GM21367 (cell line): ENCODE data around the gene SETX.

Experiments
- ATAC-seq: cut with Tn5 transposase; IDR thresholded peaks from one replicate; pipeline ENCODE4 v1.9.1; 2021; ENCODE audit not compliant: unreplicated experiment

Gene SETX

DNA sequence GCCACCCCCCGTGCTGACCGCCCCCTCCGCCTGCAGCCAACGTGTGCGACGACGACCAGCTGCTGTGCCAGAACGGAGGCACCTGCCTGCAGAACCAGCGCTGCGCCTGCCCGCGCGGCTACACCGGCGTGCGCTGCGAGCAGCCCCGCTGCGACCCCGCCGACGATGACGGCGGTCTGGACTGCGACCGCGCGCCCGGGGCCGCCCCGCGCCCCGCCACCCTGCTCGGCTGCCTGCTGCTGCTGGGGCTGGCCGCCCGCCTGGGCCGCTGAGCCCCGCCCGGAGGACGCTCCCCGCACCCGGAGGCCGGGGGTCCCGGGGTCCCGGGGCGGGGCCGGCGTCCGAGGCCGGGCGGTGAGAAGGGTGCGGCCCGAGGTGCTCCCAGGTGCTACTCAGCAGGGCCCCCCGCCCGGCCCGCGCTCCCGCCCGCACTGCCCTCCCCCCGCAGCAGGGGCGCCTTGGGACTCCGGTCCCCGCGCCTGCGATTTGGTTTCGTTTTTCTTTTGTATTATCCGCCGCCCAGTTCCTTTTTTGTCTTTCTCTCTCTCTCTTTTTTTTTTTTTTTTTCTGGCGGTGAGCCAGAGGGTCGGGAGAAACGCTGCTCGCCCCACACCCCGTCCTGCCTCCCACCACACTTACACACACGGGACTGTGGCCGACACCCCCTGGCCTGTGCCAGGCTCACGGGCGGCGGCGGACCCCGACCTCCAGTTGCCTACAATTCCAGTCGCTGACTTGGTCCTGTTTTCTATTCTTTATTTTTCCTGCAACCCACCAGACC is 112.8 kb downstream of the SETX start:
- no peak for ATAC-seq

DNA sequence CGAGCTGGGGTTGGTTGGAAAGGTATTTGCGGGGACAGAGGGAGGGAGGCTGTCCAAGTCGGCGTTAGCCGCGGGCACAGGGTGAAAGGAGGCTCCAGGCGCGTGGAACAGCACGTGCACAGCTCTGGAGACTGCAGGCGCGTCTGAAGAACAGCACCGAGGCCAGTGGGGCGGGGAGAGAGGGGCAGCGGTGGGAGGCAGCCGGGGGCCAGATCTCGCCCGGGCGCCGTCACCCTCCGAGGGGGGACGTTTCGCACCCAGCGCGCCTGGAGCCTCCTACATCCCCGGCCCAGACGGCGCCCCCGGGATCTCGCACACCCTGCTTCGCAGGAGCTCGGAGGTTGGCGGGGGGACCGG is 113.3 kb downstream of the SETX start:
- ATAC-seq, result no peak

DNA sequence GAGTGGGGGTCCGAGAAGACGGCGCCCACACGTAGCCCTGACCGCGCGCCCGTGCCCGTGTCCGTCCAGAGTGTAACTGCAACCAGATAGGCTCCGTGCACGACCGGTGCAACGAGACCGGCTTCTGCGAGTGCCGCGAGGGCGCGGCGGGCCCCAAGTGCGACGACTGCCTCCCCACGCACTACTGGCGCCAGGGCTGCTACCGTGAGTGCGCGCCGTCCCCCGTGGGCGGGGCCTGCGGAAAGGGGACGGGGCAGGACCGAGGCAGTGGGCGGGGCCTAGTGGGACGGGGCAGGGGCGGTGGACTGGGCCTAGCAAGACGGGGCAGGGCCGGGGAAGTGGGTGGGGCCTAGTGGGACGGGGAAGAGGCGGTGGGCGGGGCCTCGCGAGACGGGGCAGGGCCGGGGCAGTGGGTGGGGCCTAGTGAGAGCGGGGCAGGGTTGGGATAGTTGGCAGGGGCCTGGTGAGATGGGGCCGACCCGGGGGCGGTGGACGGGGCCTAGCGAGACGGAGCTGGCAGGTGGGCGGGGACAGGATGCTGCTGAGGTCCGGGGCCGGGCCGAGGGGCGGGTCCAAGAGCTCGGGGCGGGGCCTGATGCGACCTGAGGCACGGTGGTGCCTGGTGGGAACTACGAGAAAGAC is 113.8 kb downstream of the SETX start:
- ATAC-seq, result peak; percentile 55

DNA sequence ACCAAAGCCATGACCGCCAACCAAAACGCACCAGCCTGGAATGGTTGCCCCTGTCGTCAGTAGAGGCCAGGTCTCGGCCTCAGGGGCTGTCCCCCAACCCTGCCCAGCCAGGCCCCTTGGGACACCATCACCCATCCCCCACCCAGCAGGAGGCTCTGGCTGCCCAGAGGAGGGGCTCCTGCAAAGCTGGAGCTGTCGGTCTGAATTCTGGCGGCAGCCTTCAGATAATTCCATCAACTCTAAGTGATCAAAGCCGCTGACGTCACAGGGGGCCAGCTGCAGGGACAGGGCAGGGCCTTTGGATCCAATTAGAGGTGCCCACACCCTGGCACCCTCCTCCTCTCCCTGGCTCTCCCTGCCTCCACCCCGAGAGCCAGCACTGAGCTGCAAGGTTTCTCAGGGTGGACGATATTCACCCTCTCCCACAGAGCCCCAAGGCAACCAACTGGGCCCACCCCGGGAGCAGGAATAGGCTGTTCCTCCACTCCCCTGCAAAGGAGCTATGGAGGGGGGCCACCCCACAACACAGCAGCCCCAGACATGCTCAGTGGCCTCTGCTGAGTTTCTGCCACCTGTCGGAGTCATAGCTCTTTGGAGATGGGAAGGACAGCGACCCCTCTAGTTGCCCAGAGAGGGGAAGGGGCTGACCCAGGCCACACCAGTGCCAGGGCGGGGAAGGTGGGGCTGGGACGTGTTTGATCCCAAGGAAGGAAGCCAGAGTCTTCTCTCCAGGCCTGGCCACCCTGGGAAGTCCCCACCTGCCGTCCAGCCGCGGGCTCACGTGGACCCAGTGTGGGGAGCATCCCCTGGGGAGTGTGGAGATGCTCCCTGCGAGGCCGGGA is 114.6 kb downstream of the SETX start:
- no peak for ATAC-seq

DNA sequence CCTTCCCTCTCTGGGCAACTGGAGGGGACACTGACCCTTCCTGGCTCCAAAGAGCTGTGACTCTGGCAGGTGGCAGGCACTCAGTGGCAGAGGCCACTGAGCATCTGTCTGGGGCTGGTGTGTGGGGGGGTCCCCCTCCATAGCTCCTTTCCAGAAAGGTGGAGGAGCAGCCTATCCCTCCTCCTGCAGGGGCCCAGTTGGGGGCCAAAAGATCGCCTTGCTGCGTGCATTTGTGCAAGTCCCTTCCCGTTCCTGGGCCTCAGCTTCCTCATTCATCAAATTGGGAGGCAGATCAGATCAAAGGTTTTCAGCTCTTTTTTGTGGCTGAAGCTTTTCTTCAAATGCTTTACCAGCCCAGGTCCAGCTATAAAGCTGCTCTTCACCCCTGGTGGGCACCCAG is 115.3 kb downstream of the SETX start:
- ATAC-seq, result no peak

DNA sequence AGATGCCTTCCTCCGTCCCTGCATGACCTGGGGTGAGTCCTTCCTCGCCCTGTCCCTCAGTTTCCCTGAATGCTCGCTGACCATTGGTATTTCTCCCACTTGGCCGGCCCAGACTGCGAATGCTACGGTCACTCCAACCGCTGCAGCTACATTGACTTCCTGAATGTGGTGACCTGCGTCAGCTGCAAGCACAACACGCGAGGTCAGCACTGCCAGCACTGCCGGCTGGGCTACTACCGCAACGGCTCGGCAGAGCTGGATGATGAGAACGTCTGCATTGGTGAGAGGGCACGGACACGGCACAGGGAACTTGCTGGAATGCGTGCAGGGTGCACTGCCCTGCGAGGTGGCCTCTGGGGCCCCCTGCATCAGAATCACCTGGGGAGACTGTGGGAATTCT is 115.8 kb downstream of the SETX start:
- no peak for ATAC-seq

DNA sequence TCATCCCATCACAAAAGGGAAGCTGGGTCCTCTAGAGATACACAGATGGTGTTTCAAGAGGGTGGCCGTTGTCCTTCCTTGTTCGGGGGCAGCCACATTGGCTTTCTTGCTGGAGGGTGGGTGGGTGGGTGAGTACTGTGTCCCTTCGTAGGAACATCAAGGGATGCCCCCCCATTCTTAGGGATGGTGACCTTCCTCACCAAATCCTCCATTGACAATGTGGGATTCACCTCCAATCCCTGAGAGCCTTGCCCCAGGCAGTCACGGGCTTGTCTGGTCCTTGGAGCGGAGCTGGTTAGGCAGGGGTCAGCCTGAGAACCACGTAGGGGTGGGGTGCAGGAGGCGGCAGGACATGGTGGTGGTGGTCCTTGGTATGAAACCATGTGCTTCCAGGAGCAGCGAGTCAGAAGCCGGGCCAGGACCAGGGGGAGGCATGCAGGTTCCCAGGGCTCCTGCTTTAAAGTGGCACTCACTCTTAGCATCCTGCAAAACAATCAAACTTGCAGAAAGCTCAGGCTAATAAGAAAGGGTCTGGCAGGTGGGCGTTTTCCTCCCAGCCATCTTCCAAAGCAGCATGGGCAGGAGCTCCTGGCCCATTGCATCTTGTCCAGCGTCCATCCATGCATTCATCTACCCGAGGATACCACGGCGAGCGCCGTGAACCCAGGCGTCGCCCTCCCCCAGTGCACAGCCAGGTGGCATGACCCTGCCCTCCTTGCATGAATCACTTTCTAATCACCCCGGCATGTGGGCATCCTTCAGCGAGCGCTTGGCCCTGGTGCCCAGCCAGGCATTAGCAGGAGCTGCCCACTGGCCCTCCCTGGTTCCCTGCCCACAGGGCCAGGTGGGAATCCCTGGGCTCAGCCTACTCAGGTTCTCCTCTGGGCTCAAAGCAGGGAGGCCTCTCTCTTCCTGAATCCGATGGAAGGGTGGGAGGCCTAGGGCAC is 116.5 kb downstream of the SETX start:
- ATAC-seq, result no peak

DNA sequence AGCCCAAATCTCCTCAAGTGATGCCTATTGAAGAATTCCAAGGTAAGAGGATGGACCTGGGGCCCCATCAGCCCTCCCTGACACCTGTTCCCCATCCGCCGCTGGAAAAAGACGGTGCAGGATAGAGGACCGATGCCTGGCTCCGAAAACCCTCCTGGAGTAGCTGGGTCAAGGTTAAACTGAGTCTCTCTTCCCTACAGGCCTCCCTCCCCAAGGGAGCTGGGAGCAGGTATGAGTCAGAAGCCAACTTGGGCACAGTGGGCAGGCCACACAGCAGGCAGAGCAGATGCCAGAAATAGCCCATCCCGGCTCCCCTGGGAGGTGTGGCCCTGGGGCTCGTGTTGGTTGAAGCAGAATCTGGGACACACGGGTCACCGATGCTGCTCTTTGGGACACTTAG is 117.3 kb downstream of the SETX start:
- ATAC-seq, result no peak

DNA sequence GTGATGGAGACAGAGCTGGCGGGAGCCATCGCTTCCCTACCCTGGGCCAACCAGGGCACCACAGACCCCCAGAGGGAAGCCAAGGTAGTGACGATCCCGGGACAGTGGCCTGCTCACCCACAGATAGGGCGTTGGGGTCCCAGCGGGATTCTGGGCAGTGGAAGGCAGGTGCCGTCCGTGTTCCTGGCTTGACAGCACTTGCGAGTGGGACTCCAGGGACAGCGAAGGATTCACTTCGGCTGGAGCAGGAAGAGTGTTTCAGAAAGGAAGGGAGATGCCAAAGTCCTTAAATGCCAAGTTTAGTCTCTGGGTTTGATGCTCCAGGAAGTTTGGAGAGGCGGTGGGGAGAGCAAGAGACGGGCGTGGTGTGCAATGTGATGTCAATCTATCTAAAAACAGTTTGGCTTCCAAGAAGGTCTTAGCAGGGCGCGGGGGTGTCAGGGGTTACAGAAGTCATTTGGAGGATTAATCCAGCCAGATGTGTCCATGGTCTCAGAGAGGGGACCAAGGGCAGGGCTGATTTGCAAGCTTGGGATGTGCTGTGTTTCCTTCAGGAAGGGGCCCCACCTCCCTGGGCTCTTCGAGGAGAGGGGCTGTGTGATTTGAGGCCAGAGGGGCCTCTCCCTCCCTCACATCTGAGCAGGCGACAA is 118.0 kb downstream of the SETX start:
- ATAC-seq, result no peak

DNA sequence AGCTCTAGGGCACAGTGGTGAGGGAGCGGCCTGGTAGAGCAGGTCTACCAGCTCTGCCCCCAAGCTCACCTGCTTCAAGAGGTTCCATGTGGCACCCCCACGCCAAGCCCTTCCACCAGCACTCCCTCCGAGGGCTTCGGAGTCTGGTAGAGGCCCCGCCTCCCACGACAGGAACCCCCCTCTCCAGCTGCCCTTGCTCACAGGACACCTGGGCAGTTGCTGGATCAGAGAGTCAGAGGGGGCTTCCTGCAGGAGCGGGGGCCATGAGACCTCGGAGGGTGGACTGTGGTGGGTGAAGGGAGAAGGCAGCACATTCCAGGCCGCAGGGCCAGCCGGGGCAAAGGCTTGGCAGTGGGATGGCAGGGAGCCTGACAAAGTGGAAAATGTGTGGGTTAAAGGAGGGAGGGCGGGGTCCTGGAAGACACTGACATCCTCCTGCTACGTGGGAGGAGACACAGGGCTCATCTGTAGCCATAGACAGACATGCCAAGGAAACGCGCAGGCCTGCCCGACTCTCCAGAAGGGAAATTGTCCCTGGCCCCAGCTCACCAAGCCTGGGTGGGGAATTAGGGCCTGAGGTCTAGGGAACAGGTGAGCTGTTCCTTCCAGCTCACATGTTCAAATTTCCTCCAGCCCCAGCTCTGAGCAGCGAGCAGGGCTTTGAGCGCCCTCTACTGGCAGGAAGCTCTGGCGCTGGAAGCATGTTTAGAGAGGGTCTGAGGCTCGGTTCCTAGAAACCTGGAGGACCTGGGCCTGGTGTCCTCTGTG is 118.7 kb downstream of the SETX start:
- no peak for ATAC-seq

DNA sequence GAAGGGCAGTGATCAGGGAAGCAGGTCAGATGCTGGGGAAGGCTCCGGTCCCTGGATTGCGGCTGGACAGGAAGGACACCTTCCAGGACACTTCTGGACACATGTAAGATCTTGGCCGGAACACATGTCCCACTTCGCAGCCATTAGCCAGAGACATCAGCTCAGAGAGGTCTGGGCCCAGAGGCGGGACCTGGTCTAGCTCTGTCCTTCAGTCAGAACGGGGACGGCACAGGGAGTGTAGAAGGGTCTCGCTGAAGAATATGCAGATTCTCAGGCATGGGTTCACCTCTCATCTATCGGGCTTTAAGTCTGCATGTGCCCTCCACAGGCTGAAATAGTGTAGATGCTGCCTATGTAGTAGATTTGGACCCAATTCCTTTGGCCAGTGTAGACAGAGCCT is 119.7 kb downstream of the SETX start:
- no peak for ATAC-seq

DNA sequence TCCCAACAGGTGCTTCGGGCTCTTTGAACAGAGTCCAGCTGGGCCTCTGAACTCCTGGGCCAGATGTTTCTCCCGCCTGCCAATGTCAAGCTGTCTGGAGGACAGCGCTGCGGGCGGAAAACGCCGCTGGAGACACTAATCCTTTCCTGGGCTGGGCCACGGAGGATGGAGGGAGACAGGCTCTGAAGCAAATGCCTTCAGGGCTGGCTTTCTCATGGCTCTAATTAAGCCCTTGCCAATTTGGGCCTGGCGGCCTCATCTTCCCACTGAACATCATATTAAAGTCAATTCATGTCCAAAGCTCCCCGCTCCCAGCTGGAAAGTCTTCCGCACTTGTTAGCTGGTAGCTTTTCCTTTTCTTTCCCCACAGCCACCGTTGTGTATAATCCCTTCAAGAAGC is 120.3 kb downstream of the SETX start:
- no peak for ATAC-seq

DNA sequence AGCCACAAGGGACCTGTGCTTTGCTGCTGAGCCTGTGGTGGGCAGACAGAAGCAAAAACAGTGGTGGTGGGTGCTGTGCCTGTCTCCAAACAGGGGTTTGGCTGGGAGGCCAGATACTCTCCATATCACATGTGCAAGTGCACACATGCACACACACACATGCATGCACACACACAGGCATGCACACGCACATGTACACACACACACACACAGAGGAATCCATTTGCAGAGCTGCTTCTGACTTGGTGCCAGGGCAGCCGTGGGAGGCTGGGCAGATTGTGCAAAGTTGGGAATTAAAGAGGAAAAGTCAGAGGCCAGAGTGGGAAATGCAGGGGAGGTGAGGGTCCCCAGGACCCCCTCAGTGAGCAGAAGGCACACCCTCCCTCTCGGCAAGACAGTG is 121.6 kb downstream of the SETX start:
- ATAC-seq, result no peak

DNA sequence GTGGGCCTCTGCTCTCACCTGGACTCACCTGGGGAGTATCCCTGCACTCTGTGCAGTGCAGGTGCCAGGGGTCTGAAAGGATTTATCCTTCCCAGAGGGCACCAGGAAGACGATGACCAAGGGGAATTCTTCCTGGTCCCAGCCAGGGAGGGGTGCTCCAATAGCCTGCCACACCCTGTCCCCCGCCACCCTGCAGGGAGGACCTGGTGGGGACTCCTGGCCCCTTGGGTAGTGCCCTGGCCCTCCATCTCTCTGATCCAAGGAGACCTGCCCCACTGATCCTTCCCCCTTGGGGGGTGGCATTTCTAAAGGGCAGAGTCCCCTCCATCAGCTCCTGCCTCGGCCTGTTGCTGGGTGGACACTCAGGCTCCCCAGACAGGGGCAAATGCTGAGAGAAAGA is 122.3 kb downstream of the SETX start:
- no peak for ATAC-seq

DNA sequence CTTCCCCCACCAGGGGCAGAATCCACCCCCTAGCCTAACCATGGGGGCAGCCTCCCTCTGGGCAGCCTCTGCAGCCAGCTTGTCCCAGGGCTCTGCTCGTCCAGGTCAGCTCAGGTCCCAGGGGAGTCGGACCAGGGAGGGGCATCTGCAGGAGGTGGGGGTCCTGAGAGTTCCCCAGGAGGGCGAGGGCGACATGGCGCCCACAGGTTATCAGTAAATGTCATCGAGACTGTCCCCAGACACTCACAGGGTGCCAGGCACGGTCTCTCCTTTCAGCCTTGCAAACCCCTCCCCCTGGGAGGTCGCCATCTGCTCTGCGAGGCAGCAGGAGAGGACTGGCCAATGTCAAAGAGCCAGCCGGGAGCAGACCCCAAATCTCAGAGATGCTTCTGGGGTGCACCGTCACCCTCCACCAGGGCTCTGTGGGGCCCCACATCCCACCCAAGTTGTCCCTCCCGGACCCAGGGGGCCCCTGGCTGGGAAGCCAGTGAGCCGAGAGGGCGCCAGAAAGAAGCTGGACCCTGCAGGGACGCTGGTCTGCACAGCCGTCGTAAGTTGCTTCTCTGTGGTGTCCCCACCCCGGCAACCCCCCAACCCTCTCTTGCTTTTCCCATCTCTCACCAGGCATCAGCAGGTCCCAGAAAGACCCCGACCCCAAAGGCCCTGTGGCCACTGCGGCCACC is 123.6 kb downstream of the SETX start:
- no peak for ATAC-seq

DNA sequence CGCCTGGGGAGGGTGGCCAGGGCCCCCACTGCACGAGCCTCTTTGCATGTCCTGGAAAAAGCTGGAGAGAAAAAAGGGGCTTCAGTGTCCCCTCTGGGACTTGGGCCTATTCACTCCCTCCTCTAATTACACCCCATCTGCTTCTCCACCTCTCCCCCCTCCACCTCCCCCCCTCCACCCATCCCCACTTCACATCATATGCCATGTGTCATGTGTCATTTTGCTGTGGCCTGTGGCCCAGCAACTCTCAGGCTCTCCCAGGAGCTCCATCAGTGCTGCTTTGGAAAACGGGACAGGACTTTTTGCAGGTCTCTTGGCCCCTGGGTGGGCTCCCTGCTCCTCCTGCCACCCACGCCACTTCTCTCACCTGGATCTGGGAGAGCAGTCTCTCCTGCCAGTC is 124.2 kb downstream of the SETX start:
- no peak for ATAC-seq

DNA sequence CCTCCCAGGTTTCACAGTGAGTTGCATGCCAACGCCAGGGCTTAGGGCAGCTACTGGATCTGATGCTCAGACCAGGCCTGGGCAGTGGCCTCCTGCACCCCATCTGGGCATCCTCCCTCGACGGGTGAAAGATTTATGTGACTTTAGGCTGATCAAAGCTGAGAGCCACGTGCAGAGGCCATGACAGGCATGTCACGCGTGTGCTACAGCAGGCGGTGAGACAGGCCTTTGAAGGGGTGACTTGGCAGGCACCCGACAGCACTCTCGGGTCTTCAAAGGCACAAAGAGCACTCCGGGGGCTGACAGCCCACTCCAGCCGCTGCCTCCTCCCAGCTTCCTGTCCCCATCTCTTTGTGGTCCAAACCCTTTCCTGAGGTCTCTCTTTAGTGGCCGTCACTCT is 126.7 kb downstream of the SETX start:
- ATAC-seq, result no peak

DNA sequence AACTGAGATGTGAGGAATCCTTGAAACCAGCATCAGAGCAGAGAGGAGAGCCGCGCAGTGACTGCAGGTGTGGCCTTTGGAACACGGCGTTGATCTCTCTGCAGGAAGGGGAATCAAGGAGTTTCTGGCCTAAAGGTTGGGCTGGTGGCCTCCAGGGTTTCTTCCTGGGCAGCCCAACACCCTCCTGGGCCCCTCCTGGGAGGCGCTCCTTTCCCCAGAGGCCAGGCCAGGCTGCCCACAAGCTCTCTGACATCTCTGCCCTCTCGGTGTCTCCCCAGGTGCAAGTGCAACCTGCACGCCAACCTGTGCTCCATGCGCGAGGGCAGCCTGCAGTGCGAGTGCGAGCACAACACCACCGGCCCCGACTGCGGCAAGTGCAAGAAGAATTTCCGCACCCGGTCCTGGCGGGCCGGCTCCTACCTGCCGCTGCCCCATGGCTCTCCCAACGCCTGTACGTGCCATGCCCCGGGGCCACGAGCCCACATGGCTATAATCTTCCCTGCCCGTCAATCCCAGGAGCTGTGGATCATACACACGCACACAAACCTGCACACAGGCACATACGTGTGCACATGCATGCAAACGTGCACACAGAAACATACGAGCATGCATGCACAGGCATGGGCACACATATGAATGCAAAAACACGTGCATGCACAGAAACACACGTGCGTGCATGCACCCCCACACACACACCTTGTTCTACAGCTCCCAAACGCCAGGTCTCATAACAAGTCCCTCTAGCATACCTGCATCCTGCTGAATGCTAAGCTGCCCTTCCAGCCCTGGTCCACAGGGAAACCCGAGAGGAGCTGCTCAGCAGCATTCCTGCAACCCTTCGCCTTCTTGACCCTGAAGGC is 128.0 kb downstream of the SETX start:
- ATAC-seq, result no peak
